MM.1S (cell line): ENCODE data around the gene GRM5.

Source experiments
- DNase-seq: peaks from one replicate; pipeline ENCODE4 v3.0.0-alpha.2; 2015
- H2AFZ ChIP-seq: fragments of 300-600 bp; sonication (generic); 2 replicates; pipeline ENCODE4 v1.6.0; 2016; ENCODE audit warnings: antibody characterized with exemption, low read length
- H3F3A ChIP-seq: fragments of 300-600 bp; sonication (generic); 2 replicates; pipeline ENCODE4 v1.6.1; 2016; ENCODE audit warnings: mild to moderate bottlenecking, antibody characterized with exemption, low read length, moderate library complexity, mixed read lengths; ENCODE audit not compliant: insufficient read depth
- H3K27ac ChIP-seq: fragments of 300-600 bp; sonication (generic); 2 replicates; pipeline ENCODE4 v1.5.1; 2016; ENCODE audit warnings: mild to moderate bottlenecking, low read length
- H3K27me3 ChIP-seq: fragments of 300-600 bp; sonication (generic); replicated peaks from 2 replicates; pipeline ENCODE4 v1.6.0; 2016; ENCODE audit warnings: low read length; ENCODE audit not compliant: insufficient read depth
- H3K36me3 ChIP-seq: fragments of 300-600 bp; sonication (generic); replicated peaks from 2 replicates; pipeline ENCODE4 v1.6.1; 2016; ENCODE audit warnings: mild to moderate bottlenecking, low read length, mixed read lengths; ENCODE audit not compliant: insufficient read depth
- H3K4me1 ChIP-seq: fragments of 300-600 bp; sonication (generic); 2 replicates; pipeline ENCODE4 v1.6.1; 2016; ENCODE audit warnings: low read length, mixed read lengths
- H3K4me2 ChIP-seq: fragments of 300-600 bp; sonication (generic); 2 replicates; pipeline ENCODE4 v1.6.0; 2016; ENCODE audit warnings: low read depth, low read length
- H3K4me3 ChIP-seq: fragments of 300-600 bp; sonication (generic); 2 replicates; pipeline ENCODE4 v1.5.1; 2016; ENCODE audit warnings: low read length, mixed read lengths
- H3K79me2 ChIP-seq: fragments of 300-600 bp; sonication (generic); 2 replicates; pipeline ENCODE4 v1.6.1; 2016; ENCODE audit warnings: mixed run types, low read length, mixed read lengths
- H3K9ac ChIP-seq: fragments of 300-600 bp; sonication (generic); 2 replicates; pipeline ENCODE4 v1.6.1; 2016; ENCODE audit warnings: low read length, mixed read lengths
- H3K9me2 ChIP-seq: fragments of 300-600 bp; sonication (generic); replicated peaks from 2 replicates; pipeline ENCODE4 v1.6.1; 2016; ENCODE audit warnings: mild to moderate bottlenecking, low read length, mixed read lengths; ENCODE audit not compliant: insufficient read depth
- H3K9me3 ChIP-seq: fragments of 300-600 bp; sonication (generic); replicated peaks from 2 replicates; pipeline ENCODE4 v1.6.1; 2016; ENCODE audit warnings: mild to moderate bottlenecking, low read length, mixed read lengths; ENCODE audit not compliant: insufficient read depth
- H4K20me1 ChIP-seq: fragments of 300-600 bp; sonication (generic); 2 replicates; pipeline ENCODE4 v1.6.1; 2016; ENCODE audit warnings: mild to moderate bottlenecking, low read length, moderate library complexity, mixed read lengths; ENCODE audit not compliant: insufficient read depth
- EZH2 ChIP-seq: fragments of 300-600 bp; sonication (generic); optimal IDR thresholded peaks from 2 replicates; pipeline ENCODE3; 2017; ENCODE audit warnings: low read depth, mild to moderate bottlenecking, antibody characterized with exemption, low read length, mixed read lengths
- EZH2phosphoT487 ChIP-seq: fragments of 300-600 bp; sonication (generic); IDR thresholded peaks from 2 replicates; pipeline ENCODE4 v1.6.1; 2018; ENCODE audit warnings: antibody characterized with exemption, low read length
- TF ChIP-seq, protein P1 (sequence below): fragments of 300-600 bp; sonication (generic); IDR thresholded peaks from 2 replicates; pipeline ENCODE4 v1.5.1; 2016; ENCODE audit warnings: antibody characterized with exemption, low read length, mixed read lengths

The GRM5 gene

GRCh38 chr11:88494848-88495247 lies 570.9 kb downstream of the GRM5 start:
- no peaks in the 10 kb centered on the region for H3K9me3 ChIP-seq
- DNase-seq: no peak
- no peak overlapping the region for H2AFZ ChIP-seq
- no peaks in the 10 kb centered on the region for H3K9me2 ChIP-seq
- no peaks in the 10 kb centered on the region for H3K79me2 ChIP-seq
- no peak overlapping the region for H3K4me3 ChIP-seq
- H3K9ac ChIP-seq: no peak overlapping the region
- H3F3A ChIP-seq: no peaks in the 10 kb centered on the region
- no peaks in the 10 kb centered on the region for H3K4me1 ChIP-seq
- TF ChIP-seq, protein P1, sequence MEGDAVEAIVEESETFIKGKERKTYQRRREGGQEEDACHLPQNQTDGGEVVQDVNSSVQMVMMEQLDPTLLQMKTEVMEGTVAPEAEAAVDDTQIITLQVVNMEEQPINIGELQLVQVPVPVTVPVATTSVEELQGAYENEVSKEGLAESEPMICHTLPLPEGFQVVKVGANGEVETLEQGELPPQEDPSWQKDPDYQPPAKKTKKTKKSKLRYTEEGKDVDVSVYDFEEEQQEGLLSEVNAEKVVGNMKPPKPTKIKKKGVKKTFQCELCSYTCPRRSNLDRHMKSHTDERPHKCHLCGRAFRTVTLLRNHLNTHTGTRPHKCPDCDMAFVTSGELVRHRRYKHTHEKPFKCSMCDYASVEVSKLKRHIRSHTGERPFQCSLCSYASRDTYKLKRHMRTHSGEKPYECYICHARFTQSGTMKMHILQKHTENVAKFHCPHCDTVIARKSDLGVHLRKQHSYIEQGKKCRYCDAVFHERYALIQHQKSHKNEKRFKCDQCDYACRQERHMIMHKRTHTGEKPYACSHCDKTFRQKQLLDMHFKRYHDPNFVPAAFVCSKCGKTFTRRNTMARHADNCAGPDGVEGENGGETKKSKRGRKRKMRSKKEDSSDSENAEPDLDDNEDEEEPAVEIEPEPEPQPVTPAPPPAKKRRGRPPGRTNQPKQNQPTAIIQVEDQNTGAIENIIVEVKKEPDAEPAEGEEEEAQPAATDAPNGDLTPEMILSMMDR: no peak
- TF ChIP-seq EZH2 (no peak), EZH2phosphoT487 (no peak)
- no peaks in the 10 kb centered on the region for H3K27me3 ChIP-seq
- no peak overlapping the region for H3K27ac ChIP-seq
- no peak overlapping the region for H3K4me2 ChIP-seq
- no peaks in the 10 kb centered on the region for H3K36me3 ChIP-seq
- no peaks in the 10 kb centered on the region for H4K20me1 ChIP-seq

- Histone ChIP-seq H3F3A (no peaks in the 10 kb centered on the region), H3K27ac (no peak overlapping the region), H3K79me2 (no peaks in the 10 kb centered on the region), H3K4me1 (no peaks in the 10 kb centered on the region), H4K20me1 (no peaks in the 10 kb centered on the region), H3K9me3 (no peaks in the 10 kb centered on the region), H2AFZ (no peak overlapping the region), H3K9ac (no peak overlapping the region), H3K4me2 (no peak overlapping the region), H3K27me3 (no peaks in the 10 kb centered on the region), H3K9me2 (no peaks in the 10 kb centered on the region), H3K4me3 (no peak overlapping the region), H3K36me3 (no peaks in the 10 kb centered on the region)
- DNase-seq: no peak
- TF ChIP-seq EZH2phosphoT487: no peak
- no peak for TF ChIP-seq EZH2
- TF ChIP-seq, protein P1: no peak
Observed at GRCh38 chr11:88491674-88492073, 574.1 kb downstream of the GRM5 start.

- Histone ChIP-seq H3K79me2 (no peaks in the 10 kb centered on the region), H2AFZ (no peak overlapping the region), H3F3A (no peaks in the 10 kb centered on the region), H3K9me3 (no peaks in the 10 kb centered on the region), H3K4me2 (no peak overlapping the region), H3K9me2 (no peaks in the 10 kb centered on the region), H3K27me3 (no peaks in the 10 kb centered on the region), H3K36me3 (no peaks in the 10 kb centered on the region), H4K20me1 (no peaks in the 10 kb centered on the region), H3K9ac (no peak overlapping the region), H3K4me1 (no peaks in the 10 kb centered on the region), H3K4me3 (no peak overlapping the region), H3K27ac (no peak overlapping the region)
- no peak for TF ChIP-seq EZH2
- TF ChIP-seq, protein P1: no peak
- no peak for TF ChIP-seq EZH2phosphoT487
- DNase-seq: no peak
Observed at GRCh38 chr11:88489030-88489429, 576.8 kb downstream of the GRM5 start.
